Measurements from ENCODE around the gene DENND1A. TPM values are rescaled to one million over a fixed set of nuclear protein-coding genes. Genes with fewer than 3 reads are reported as not detected.

DENND1A gene
- total and polyA plus RNA-seq, 2 experiments from 2014 or later = 13.1 to 28.7 TPM

- TF ChIP-seq ETS1 (IDR thresholded peaks at IDR 0.05) = no peak
- no peak for TF ChIP-seq JUNB (IDR thresholded peaks at IDR 0.05; ENCODE audit: unreplicated experiment)
- TF ChIP-seq CTCF (conservative IDR thresholded peaks at IDR 0.05; ENCODE audit: low read depth in 2 of 2) = no peak
- TF ChIP-seq ZNF331 (CRISPR knock-in tag; IDR thresholded peaks at IDR 0.05; ENCODE audit: low read depth) = no peak
- no peak for TF ChIP-seq EZH2phosphoT487 (IDR thresholded peaks at IDR 0.05; ENCODE audit: unreplicated experiment)
- TF ChIP-seq CREB1 (CRISPR knock-in tag; IDR thresholded peaks at IDR 0.05; ENCODE audit: low read depth) = no peak
- no peak for TF ChIP-seq ZNF114 (CRISPR knock-in tag; IDR thresholded peaks at IDR 0.05)
- TF ChIP-seq NANOG (IDR thresholded peaks at IDR 0.05; ENCODE audit: borderline replicate concordance) = no peak
Observed at GRCh38 chr9:123684393-123685149, 245.4 kb downstream of the DENND1A start (continued).

- Histone ChIP-seq H3K27ac (ENCODE audit: low read depth) (no peak overlapping the region), H3K4me3 (no peak overlapping the region), H3K4me2 (no peak overlapping the region), H2AFZ (no peak overlapping the region), H3K4me1 (ENCODE audit: insufficient read depth) (no peaks in the 10 kb centered on the region), H3K27me3 (ENCODE audit: insufficient read depth) (no peaks in the 10 kb centered on the region), H3K9me2 (ENCODE audit: insufficient read depth) (no peaks in the 10 kb centered on the region), H3K79me2 (replicated peaks; ENCODE audit: insufficient read depth) (0 out of 2 replicates have a peak, but pooled peaks cover 3% of the 10 kb centered on the region), H4K20me1 (replicated peaks; ENCODE audit: insufficient read depth) (no peaks in the 10 kb centered on the region; the same call in 1 of the 2 replicates), H3F3A (replicated peaks; ENCODE audit: low read depth) (no peaks in the 10 kb centered on the region), H3K36me3 (ENCODE audit: insufficient read depth) (no peaks in the 10 kb centered on the region)
- no peak for ATAC-seq
- peaks cover 5% of the 10 kb centered on the region; the same call in 2 of the 3 replicates for H3K9me3 Mint-ChIP-seq
- peaks cover 9% of the 10 kb centered on the region; the same call in 2 of the 3 replicates for H3K4me1 Mint-ChIP-seq
- no peak overlapping the region for H3K27ac Mint-ChIP-seq
- H3K4me3 Mint-ChIP-seq = no peak overlapping the region
- DNase-seq (ENCODE audit: low spot score) = no peak
- peaks cover 21% of the 10 kb centered on the region for H3K36me3 Mint-ChIP-seq (ENCODE audit: low read depth)
- H3K27me3 Mint-ChIP-seq (ENCODE audit: insufficient read depth, low read depth, poor library complexity) = no peaks in the 10 kb centered on the region
- no peak for TF ChIP-seq REST (IDR thresholded peaks at IDR 0.05; ENCODE audit: unreplicated experiment)
- no peak for TF ChIP-seq ZNF462 (CRISPR knock-in tag; IDR thresholded peaks at IDR 0.05)
- no peak for TF ChIP-seq JUNB (IDR thresholded peaks at IDR 0.05; ENCODE audit: unreplicated experiment)
- TF ChIP-seq STAT1 (IDR thresholded peaks at IDR 0.05; ENCODE audit: unreplicated experiment) = no peak
- no peak for TF ChIP-seq EZH2phosphoT487 (IDR thresholded peaks at IDR 0.05; ENCODE audit: unreplicated experiment)
- TF ChIP-seq NANOG (IDR thresholded peaks at IDR 0.05; ENCODE audit: borderline replicate concordance) = no peak
- TF ChIP-seq ZNF331 (CRISPR knock-in tag; IDR thresholded peaks at IDR 0.05; ENCODE audit: low read depth) = no peak
Observed at GRCh38 chr9:123682746-123683145, 247.2 kb downstream of the DENND1A start.
